ENCODE data around the gene CCDC117.
A peak's percentile ranks its signal among the peaks of the same experiment; 100 is the strongest.
"Not testable (repeated sequence)": the region's sequence is repeated elsewhere in the genome, so short reads cannot be mapped to it uniquely, and the experiment has no call there.

CCDC117 gene

GRCh38 chr22:28817064-28817463, 44.6 kb downstream of the CCDC117 start:
- Histone ChIP-seq H3K36me3 (ENCODE audit: control insufficient read depth in 2 of 2, insufficient read depth in 2 of 2, low read length in 2 of 2) (no peaks in the 10 kb centered on the region), H3K4me3 (ENCODE audit: low read length in 2 of 2) (no peak overlapping the region), H3K9ac (ENCODE audit: low read depth in 1 of 2, low read length in 2 of 2) (no peak overlapping the region), H3K9me3 (ENCODE audit: control insufficient read depth in 2 of 2, low read length in 2 of 2) (no peaks in the 10 kb centered on the region), H3K4me1 (ENCODE audit: control insufficient read depth in 2 of 2, insufficient read depth in 2 of 2, low read length in 2 of 2) (peaks cover 31 to 55% of the 10 kb centered on the region in 2 donors), H3K27ac (ENCODE audit: low read depth in 2 of 2, low read length in 2 of 2) (peak overlapping the region in 1 of 2 donors; percentile 74), H3K27me3 (ENCODE audit: control insufficient read depth in 2 of 2, insufficient read depth in 2 of 2, low read length in 2 of 2) (no peaks in the 10 kb centered on the region)

- no peaks in the 10 kb centered on the region for H3K9me3 ChIP-seq (ENCODE audit: control insufficient read depth in 2 of 2, low read length in 2 of 2)
- H3K4me1 ChIP-seq (ENCODE audit: control insufficient read depth in 2 of 2, insufficient read depth in 2 of 2, low read length in 2 of 2) = peaks cover 37 to 66% of the 10 kb centered on the region in 2 donors
- H3K9ac ChIP-seq (ENCODE audit: low read depth in 1 of 2, low read length in 2 of 2) = peak overlapping the region; percentile 7 to 49
- peak overlapping the region in 1 of 2 donors; percentile 11 for H3K4me3 ChIP-seq (ENCODE audit: low read length in 2 of 2)
- peak overlapping the region; percentile 74 to 88 for H3K27ac ChIP-seq (ENCODE audit: low read depth in 2 of 2, low read length in 2 of 2)
- no peaks in the 10 kb centered on the region for H3K27me3 ChIP-seq (ENCODE audit: control insufficient read depth in 2 of 2, insufficient read depth in 2 of 2, low read length in 2 of 2)
- no peaks in the 10 kb centered on the region for H3K36me3 ChIP-seq (ENCODE audit: control insufficient read depth in 2 of 2, insufficient read depth in 2 of 2, low read length in 2 of 2)
Measured at GRCh38 chr22:28817919-28818859, 45.7 kb downstream of the CCDC117 start.

DNA sequence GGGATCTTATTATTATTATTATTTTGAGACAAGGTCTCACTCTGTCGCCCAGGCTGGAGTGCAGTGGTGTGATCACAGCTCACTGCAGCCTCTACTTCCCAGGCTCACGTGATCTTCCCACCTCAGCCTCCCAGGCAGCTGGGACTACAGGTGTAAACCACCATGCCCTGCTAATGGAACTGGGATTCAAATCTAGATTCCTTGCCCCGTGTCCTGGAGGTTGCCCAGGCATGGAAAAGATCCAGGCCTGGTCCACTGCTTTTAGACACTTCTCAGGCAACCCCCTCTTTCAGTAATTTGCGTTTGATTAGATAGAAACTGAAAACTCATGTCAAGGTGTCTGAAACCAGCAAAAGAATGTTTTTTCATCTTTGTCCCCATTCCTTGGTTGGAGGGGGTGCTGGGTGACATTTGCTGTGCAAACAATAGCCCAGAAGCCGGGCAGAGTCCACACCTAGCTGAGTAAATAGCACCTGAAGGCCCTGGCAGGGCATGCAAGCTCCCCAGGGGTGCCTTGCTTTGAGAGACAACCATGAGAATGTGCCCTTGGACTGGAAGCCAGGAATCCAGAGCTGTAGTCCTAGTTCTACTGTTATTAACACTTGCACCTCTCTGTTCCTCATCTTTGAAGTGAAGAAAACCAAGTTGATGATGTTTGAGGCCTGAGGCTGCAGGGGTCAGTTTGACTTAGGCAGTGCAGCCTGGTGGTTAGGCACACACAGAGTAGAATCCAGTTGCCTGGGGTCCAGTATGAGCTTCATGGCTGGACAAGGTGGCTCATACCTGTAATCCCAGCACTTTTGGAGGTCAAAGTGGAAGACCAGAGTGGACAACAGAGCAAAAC, 47.0 kb downstream of the CCDC117 start:
- Histone ChIP-seq H3K9ac (ENCODE audit: low read depth in 1 of 2, low read length in 2 of 2) (peak overlapping the region; percentile 2 to 49), H3K36me3 (ENCODE audit: control insufficient read depth in 2 of 2, insufficient read depth in 2 of 2, low read length in 2 of 2) (no peaks in the 10 kb centered on the region), H3K4me3 (ENCODE audit: low read length in 2 of 2) (peak overlapping the region; percentile 2 to 11), H3K4me1 (ENCODE audit: control insufficient read depth in 2 of 2, insufficient read depth in 2 of 2, low read length in 2 of 2) (peaks cover 34 to 64% of the 10 kb centered on the region in 2 donors), H3K27ac (ENCODE audit: low read depth in 2 of 2, low read length in 2 of 2) (peak overlapping the region; percentile 74 to 88), H3K9me3 (ENCODE audit: control insufficient read depth in 2 of 2, low read length in 2 of 2) (no peaks in the 10 kb centered on the region), H3K27me3 (ENCODE audit: control insufficient read depth in 2 of 2, insufficient read depth in 2 of 2, low read length in 2 of 2) (no peaks in the 10 kb centered on the region)

DNA sequence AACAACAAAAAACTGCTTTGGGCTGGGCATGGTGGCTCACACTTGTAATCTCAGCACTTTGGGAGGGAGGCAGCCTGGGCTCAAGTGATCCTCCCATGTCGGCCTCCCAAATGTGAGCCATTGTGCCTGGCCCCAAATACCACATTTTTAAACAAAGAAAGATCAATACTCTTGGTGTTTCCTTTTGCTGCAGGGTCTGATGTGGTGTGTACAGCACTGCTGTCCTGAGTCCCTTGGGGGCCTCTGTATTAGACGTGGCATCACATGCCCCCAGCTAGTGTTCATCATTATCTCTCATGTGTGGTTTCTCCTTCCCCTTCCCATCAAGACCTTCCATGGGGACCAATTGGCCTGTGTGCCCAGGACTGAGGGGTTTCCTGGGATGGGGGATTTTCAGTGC, 48.4 kb downstream of the CCDC117 start:
- Histone ChIP-seq H3K4me3 (ENCODE audit: low read length in 2 of 2) (no peak overlapping the region), H3K27me3 (ENCODE audit: control insufficient read depth in 2 of 2, insufficient read depth in 2 of 2, low read length in 2 of 2) (no peaks in the 10 kb centered on the region), H3K9me3 (ENCODE audit: control insufficient read depth in 2 of 2, low read length in 2 of 2) (no peaks in the 10 kb centered on the region), H3K36me3 (ENCODE audit: control insufficient read depth in 2 of 2, insufficient read depth in 2 of 2, low read length in 2 of 2) (no peaks in the 10 kb centered on the region), H3K9ac (ENCODE audit: low read depth in 1 of 2, low read length in 2 of 2) (no peak overlapping the region), H3K4me1 (ENCODE audit: control insufficient read depth in 2 of 2, insufficient read depth in 2 of 2, low read length in 2 of 2) (peaks cover 29 to 58% of the 10 kb centered on the region in 2 donors), H3K27ac (ENCODE audit: low read depth in 2 of 2, low read length in 2 of 2) (peak overlapping the region; percentile 60 to 76)

GRCh38 chr22:28821452-28821851, 49.0 kb downstream of the CCDC117 start:
- H3K27ac ChIP-seq (ENCODE audit: low read depth in 2 of 2, low read length in 2 of 2) = peak overlapping the region; percentile 60 to 76

DNA sequence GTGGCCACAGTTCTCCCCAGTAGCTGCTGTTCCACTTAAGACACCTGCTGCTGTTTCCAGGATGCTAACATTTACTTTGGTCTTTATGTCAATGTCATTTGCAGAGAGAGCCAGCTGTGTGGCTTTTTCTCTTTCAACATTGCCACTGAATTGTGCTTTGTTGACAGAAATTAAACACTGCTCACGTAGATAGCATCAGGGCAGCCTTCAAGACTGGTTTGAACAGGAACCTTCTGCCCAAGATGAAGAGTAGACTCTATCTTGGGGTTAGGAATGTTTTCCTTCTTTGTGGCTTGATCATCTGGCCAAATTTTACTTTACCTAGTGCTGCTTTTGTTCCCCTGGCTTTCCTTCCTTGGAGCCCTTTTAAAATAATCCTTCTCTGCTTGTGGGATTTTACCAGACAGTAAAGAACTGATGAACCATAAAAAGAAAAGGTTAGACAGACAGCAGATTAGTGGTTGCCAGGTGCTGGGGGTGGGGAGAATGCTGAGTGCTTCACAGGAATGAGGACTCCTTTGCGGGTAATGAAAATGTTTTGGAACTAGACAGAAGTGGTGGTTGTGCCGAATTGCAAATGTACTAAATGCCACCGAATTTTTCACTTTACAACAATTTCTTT, 50.5 kb downstream of the CCDC117 start:
- H3K9ac ChIP-seq (ENCODE audit: low read depth in 1 of 2, low read length in 2 of 2) = peak overlapping the region in 1 of 2 donors; percentile 33
- no peak overlapping the region for H3K4me3 ChIP-seq (ENCODE audit: low read length in 2 of 2)
- no peaks in the 10 kb centered on the region for H3K27me3 ChIP-seq (ENCODE audit: control insufficient read depth in 2 of 2, insufficient read depth in 2 of 2, low read length in 2 of 2)
- H3K27ac ChIP-seq (ENCODE audit: low read depth in 2 of 2, low read length in 2 of 2) = peak overlapping the region; percentile 60 to 80
- H3K36me3 ChIP-seq (ENCODE audit: control insufficient read depth in 2 of 2, insufficient read depth in 2 of 2, low read length in 2 of 2) = no peaks in the 10 kb centered on the region
- H3K4me1 ChIP-seq (ENCODE audit: control insufficient read depth in 2 of 2, insufficient read depth in 2 of 2, low read length in 2 of 2) = peaks cover 28 to 48% of the 10 kb centered on the region in 2 donors
- no peaks in the 10 kb centered on the region for H3K9me3 ChIP-seq (ENCODE audit: control insufficient read depth in 2 of 2, low read length in 2 of 2)

More at GRCh38 chr22:28821452-28821851, 49.0 kb downstream of the CCDC117 start:
- Histone ChIP-seq H3K27me3 (ENCODE audit: control insufficient read depth in 2 of 2, insufficient read depth in 2 of 2, low read length in 2 of 2) (no peaks in the 10 kb centered on the region), H3K4me1 (ENCODE audit: control insufficient read depth in 2 of 2, insufficient read depth in 2 of 2, low read length in 2 of 2) (peaks cover 29 to 58% of the 10 kb centered on the region in 2 donors), H3K36me3 (ENCODE audit: control insufficient read depth in 2 of 2, insufficient read depth in 2 of 2, low read length in 2 of 2) (no peaks in the 10 kb centered on the region), H3K9ac (ENCODE audit: low read depth in 1 of 2, low read length in 2 of 2) (peak overlapping the region in 1 of 2 donors; percentile 13), H3K4me3 (ENCODE audit: low read length in 2 of 2) (no peak overlapping the region), H3K9me3 (ENCODE audit: control insufficient read depth in 2 of 2, low read length in 2 of 2) (no peaks in the 10 kb centered on the region)

DNA sequence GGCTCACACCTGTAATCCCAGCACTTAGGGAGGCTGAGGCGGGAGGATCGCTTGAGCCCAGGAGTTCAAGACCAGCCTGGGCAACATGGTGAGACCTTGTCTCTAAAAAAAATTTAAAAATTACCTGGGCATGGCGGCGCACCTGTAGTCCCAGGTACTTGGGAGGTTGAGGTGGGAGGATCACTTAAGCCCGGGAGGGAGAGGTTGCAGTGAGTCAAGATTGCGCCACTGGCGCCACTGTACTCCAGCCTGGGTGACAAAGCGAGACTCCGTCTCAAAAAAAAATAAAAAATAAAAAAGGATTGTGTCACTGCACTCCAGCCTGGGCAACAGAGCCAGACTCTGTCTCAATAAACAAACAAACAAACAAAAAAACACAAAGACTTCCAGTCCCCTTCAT, 52.0 kb downstream of the CCDC117 start:
- H3K9ac ChIP-seq (ENCODE audit: low read depth in 1 of 2, low read length in 2 of 2); H3K36me3 ChIP-seq (ENCODE audit: control insufficient read depth in 2 of 2, insufficient read depth in 2 of 2, low read length in 2 of 2); H3K4me3 ChIP-seq (ENCODE audit: low read length in 2 of 2); H3K27ac ChIP-seq (ENCODE audit: low read depth in 2 of 2, low read length in 2 of 2); H3K27me3 ChIP-seq (ENCODE audit: control insufficient read depth in 2 of 2, insufficient read depth in 2 of 2, low read length in 2 of 2); H3K9me3 ChIP-seq (ENCODE audit: control insufficient read depth in 2 of 2, low read length in 2 of 2): not testable (repeated sequence)
- peaks cover 15 to 38% of the 10 kb centered on the region in 2 donors for H3K4me1 ChIP-seq (ENCODE audit: control insufficient read depth in 2 of 2, insufficient read depth in 2 of 2, low read length in 2 of 2)

DNA sequence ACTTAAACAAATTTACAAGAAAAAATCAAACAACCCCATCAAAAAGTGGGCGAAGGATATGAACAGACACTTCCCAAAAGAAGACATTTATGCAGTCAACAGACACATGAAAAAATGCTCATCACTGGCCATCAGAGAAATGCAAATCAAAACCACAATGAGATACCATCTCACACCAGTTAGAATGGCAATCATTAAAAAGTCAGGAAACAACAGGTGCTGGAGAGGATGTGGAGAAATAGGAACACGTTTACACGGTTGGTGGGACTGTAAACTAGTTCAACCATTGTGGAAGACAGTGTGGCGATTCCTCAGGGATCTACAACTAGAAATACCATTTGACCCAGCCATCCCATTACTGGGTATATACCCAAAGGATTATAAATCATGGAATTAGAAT, 53.9 kb downstream of the CCDC117 start:
- H3K27ac ChIP-seq (ENCODE audit: low read depth in 2 of 2, low read length in 2 of 2); H3K9ac ChIP-seq (ENCODE audit: low read depth in 1 of 2, low read length in 2 of 2); H3K27me3 ChIP-seq (ENCODE audit: control insufficient read depth in 2 of 2, insufficient read depth in 2 of 2, low read length in 2 of 2); H3K9me3 ChIP-seq (ENCODE audit: control insufficient read depth in 2 of 2, low read length in 2 of 2); H3K4me3 ChIP-seq (ENCODE audit: low read length in 2 of 2); H3K36me3 ChIP-seq (ENCODE audit: control insufficient read depth in 2 of 2, insufficient read depth in 2 of 2, low read length in 2 of 2): not testable (repeated sequence)
- peaks cover 9 to 31% of the 10 kb centered on the region in 2 donors for H3K4me1 ChIP-seq (ENCODE audit: control insufficient read depth in 2 of 2, insufficient read depth in 2 of 2, low read length in 2 of 2)

- peaks cover 6 to 26% of the 10 kb centered on the region in 2 donors for H3K4me1 ChIP-seq (ENCODE audit: control insufficient read depth in 2 of 2, insufficient read depth in 2 of 2, low read length in 2 of 2)
- H3K36me3 ChIP-seq (ENCODE audit: control insufficient read depth in 2 of 2, insufficient read depth in 2 of 2, low read length in 2 of 2) = no peaks in the 10 kb centered on the region
- no peaks in the 10 kb centered on the region for H3K9me3 ChIP-seq (ENCODE audit: control insufficient read depth in 2 of 2, low read length in 2 of 2)
- no peak overlapping the region for H3K9ac ChIP-seq (ENCODE audit: low read depth in 1 of 2, low read length in 2 of 2)
- H3K27me3 ChIP-seq (ENCODE audit: control insufficient read depth in 2 of 2, insufficient read depth in 2 of 2, low read length in 2 of 2) = no peaks in the 10 kb centered on the region
- no peak overlapping the region for H3K27ac ChIP-seq (ENCODE audit: low read depth in 2 of 2, low read length in 2 of 2)
- peak overlapping the region in 1 of 2 donors; percentile 13 for H3K4me3 ChIP-seq (ENCODE audit: low read length in 2 of 2)
Measured at GRCh38 chr22:28826921-28827320, 54.4 kb downstream of the CCDC117 start.

Measured in mucosa of rectum (tissue), 2 donors.